HepG2 (cell line): ENCODE measurements around the gene TXNDC12. TPM values are rescaled to one million over a fixed set of nuclear protein-coding genes. Genes with fewer than 3 reads are reported as not detected.

Source experiments
- CEBPG ChIP-seq: IDR thresholded peaks from 2 replicates; pipeline ENCODE4 v1.6.1; 2016
- HNF4A ChIP-seq: sonication (generic); formaldehyde crosslinking; IDR thresholded peaks from 2 replicates; pipeline ENCODE4 v1.4.0; 2020; ENCODE audit warnings: missing genetic modification reagents
- IKZF1 ChIP-seq: fragments of 450-650 bp; IDR thresholded peaks from 2 replicates; pipeline ENCODE4 v1.7.1; 2016
- MTF1 ChIP-seq: sonication (generic); formaldehyde crosslinking; IDR thresholded peaks from 2 replicates; pipeline ENCODE4 v1.5.0; 2020; ENCODE audit warnings: missing genetic modification reagents
- NFKBIZ ChIP-seq: IDR thresholded peaks from 2 replicates; pipeline ENCODE4 v1.6.1; 2018; ENCODE audit warnings: missing genetic modification reagents, missing compliant biosample characterization
- NFYB ChIP-seq: sonication (generic); formaldehyde crosslinking; IDR thresholded peaks from 2 replicates; pipeline ENCODE4 v1.4.0; 2020; ENCODE audit warnings: missing genetic modification reagents
- RBAK ChIP-seq: sonication (generic); formaldehyde crosslinking; IDR thresholded peaks from 2 replicates; pipeline ENCODE4 v1.5.1; 2020; ENCODE audit warnings: mild to moderate bottlenecking, missing genetic modification reagents
- TOE1 ChIP-seq: sonication (generic); formaldehyde crosslinking; IDR thresholded peaks from 2 replicates; pipeline ENCODE4 v1.4.0; 2020; ENCODE audit warnings: mild to moderate bottlenecking, missing genetic modification reagents
- ZKSCAN5 ChIP-seq: sonication (generic); formaldehyde crosslinking; IDR thresholded peaks from 2 replicates; pipeline ENCODE4 v1.5.1; 2020; ENCODE audit warnings: mild to moderate bottlenecking, missing genetic modification reagents
- ZNF10 ChIP-seq: sonication (generic); formaldehyde crosslinking; IDR thresholded peaks from 2 replicates; pipeline ENCODE4 v1.4.0; 2020; ENCODE audit warnings: mild to moderate bottlenecking, low read depth, missing genetic modification reagents, borderline replicate concordance
- ZNF124 ChIP-seq: sonication (generic); formaldehyde crosslinking; IDR thresholded peaks from 2 replicates; pipeline ENCODE4 v1.4.0; 2020; ENCODE audit warnings: missing genetic modification reagents
- ZNF207 ChIP-seq: fragments of 450-650 bp; IDR thresholded peaks from 2 replicates; pipeline ENCODE4 v1.6.1; 2016; ENCODE audit warnings: antibody characterized with exemption, borderline replicate concordance
- ZNF260 ChIP-seq: sonication (generic); formaldehyde crosslinking; IDR thresholded peaks from 2 replicates; pipeline ENCODE4 v1.4.0; 2020; ENCODE audit warnings: missing genetic modification reagents, low read depth, mild to moderate bottlenecking, borderline replicate concordance
- ZNF530 ChIP-seq: sonication (generic); formaldehyde crosslinking; IDR thresholded peaks from 2 replicates; pipeline ENCODE4 v1.5.0; 2020; ENCODE audit warnings: low read depth, mild to moderate bottlenecking, missing genetic modification reagents
- ZNF564 ChIP-seq: sonication (generic); formaldehyde crosslinking; IDR thresholded peaks from 2 replicates; pipeline ENCODE4 v1.8.1; 2023; ENCODE audit warnings: mild to moderate bottlenecking, missing genetic modification reagents
- ZNF713 ChIP-seq: sonication (generic); formaldehyde crosslinking; IDR thresholded peaks from 2 replicates; pipeline ENCODE4 v1.4.0; 2020; ENCODE audit warnings: mild to moderate bottlenecking, missing genetic modification reagents
- polyA plus RNA-seq, 8 experiments: library from polyadenylated mRNA; depleted of rRNA in 3 of 8; stranded (reverse) in 7 of 8; unstranded in 1 of 8; fragments of >200 nt; fragmentation: Illumina TruSeq in 4 of 8; extraction: Trizol in 4 of 8; gene quantifications; 2 replicates each; pipeline versions ENCODE4 v1.2.1 to v1.2.3, GENCODE V29; 2011 to 2016; ENCODE audit warnings: low read depth in 4 of 8, missing spikeins in 1 of 8, mixed read lengths in 1 of 8; ENCODE audit not compliant: insufficient read depth in 1 of 8
- total RNA-seq, 5 experiments: library from RNA; depleted of rRNA; stranded (reverse); fragments of >200 nt; fragmentation: Illumina TruSeq; extraction: Trizol; gene quantifications; 2 replicates each; pipeline ENCODE4 v1.2.3, GENCODE V29; 2016; ENCODE audit warnings: low read depth in 1 of 5
- TF ChIP-seq, protein P1 (sequence below): sonication (generic); formaldehyde crosslinking; IDR thresholded peaks from 2 replicates; pipeline ENCODE4 v1.4.0; 2020; ENCODE audit warnings: missing genetic modification reagents, mild to moderate bottlenecking, borderline replicate concordance
- TF ChIP-seq, protein P2 (sequence below): sonication (generic); formaldehyde crosslinking; IDR thresholded peaks from 2 replicates; pipeline ENCODE4; 2020; ENCODE audit warnings: missing genetic modification reagents, mild to moderate bottlenecking, borderline replicate concordance
- TF ChIP-seq, protein P3 (sequence below): IDR thresholded peaks from 2 replicates; pipeline ENCODE4 v1.6.1; 2012; ENCODE audit warnings: low read depth, low read length, improper control_type of control experiment
- TF ChIP-seq, protein P4 (sequence below): IDR thresholded peaks from 2 replicates; pipeline ENCODE4 v1.6.1; 2016
- TF ChIP-seq, protein P5 (sequence below): IDR thresholded peaks from 2 replicates; pipeline ENCODE4 v1.6.1; 2016; ENCODE audit warnings: low read depth, missing genetic modification reagents, missing compliant biosample characterization

The TXNDC12 gene
- total and polyA plus RNA-seq, 2 of the 13 experiments (the other 11 are each of a cell fraction or from before 2014, with no cell fraction given), result 65.6 to 67.2 TPM

DNA sequence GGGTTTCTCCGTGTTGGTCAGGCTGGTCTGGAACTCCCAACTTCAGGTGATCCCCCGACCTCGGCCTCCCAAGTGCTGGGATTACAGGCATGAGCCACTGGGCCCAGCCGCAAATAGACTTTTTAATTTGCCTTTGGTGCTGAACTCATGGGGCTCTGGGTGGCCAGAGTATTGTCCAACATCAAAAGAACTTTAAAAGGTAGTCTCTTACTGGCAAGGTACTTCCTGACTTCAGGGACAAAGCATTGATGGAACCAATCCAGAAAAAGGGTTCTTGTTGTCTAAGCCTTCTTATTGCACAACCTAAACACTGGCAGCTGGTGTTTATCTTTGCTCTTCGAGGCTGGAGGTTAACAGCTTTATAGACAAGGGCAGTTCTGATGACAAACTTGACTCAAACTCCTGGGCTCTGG, 17.6 kb downstream of the TXNDC12 start (continued):
- TF ChIP-seq ZNF713 (CRISPR knock-in tag), result no peak
- TF ChIP-seq ZNF564 (CRISPR knock-in tag), result no peak
- no peak for TF ChIP-seq ZNF10 (CRISPR knock-in tag)
- TF ChIP-seq, protein P1, sequence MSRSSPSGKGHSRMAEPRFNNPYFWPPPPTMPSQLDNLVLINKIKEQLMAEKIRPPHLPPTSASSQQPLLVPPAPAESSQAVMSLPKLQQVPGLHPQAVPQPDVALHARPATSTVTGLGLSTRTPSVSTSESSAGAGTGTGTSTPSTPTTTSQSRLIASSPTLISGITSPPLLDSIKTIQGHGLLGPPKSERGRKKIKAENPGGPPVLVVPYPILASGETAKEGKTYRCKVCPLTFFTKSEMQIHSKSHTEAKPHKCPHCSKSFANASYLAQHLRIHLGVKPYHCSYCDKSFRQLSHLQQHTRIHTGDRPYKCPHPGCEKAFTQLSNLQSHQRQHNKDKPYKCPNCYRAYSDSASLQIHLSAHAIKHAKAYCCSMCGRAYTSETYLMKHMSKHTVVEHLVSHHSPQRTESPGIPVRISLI (CRISPR knock-in tag), result peak; percentile 77; the same call in 1 of the 2 replicates
- TF ChIP-seq ZNF124 (CRISPR knock-in tag), result peak; percentile 91
- no peak for TF ChIP-seq ZNF530 (CRISPR knock-in tag)
- peak; percentile 99 for TF ChIP-seq CEBPG (CRISPR knock-in tag)
- TF ChIP-seq, protein P2, sequence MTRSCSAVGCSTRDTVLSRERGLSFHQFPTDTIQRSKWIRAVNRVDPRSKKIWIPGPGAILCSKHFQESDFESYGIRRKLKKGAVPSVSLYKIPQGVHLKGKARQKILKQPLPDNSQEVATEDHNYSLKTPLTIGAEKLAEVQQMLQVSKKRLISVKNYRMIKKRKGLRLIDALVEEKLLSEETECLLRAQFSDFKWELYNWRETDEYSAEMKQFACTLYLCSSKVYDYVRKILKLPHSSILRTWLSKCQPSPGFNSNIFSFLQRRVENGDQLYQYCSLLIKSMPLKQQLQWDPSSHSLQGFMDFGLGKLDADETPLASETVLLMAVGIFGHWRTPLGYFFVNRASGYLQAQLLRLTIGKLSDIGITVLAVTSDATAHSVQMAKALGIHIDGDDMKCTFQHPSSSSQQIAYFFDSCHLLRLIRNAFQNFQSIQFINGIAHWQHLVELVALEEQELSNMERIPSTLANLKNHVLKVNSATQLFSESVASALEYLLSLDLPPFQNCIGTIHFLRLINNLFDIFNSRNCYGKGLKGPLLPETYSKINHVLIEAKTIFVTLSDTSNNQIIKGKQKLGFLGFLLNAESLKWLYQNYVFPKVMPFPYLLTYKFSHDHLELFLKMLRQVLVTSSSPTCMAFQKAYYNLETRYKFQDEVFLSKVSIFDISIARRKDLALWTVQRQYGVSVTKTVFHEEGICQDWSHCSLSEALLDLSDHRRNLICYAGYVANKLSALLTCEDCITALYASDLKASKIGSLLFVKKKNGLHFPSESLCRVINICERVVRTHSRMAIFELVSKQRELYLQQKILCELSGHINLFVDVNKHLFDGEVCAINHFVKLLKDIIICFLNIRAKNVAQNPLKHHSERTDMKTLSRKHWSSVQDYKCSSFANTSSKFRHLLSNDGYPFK (CRISPR knock-in tag), result no peak
- no peak for TF ChIP-seq ZKSCAN5 (CRISPR knock-in tag)
- TF ChIP-seq MTF1 (CRISPR knock-in tag), result no peak
- TF ChIP-seq, protein P3, sequence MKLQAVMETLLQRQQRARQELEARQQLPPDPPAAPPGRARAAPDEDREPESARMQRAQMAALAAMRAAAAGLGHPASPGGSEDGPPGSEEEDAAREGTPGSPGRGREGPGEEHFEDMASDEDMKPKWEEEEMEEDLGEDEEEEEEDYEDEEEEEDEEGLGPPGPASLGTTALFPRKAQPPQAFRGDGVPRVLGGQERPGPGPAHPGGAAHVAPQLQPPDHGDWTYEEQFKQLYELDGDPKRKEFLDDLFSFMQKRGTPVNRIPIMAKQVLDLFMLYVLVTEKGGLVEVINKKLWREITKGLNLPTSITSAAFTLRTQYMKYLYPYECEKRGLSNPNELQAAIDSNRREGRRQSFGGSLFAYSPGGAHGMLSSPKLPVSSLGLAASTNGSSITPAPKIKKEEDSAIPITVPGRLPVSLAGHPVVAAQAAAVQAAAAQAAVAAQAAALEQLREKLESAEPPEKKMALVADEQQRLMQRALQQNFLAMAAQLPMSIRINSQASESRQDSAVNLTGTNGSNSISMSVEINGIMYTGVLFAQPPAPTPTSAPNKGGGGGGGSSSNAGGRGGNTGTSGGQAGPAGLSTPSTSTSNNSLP, result no peak
- TF ChIP-seq ZNF207, result no peak
- TF ChIP-seq, protein P4, sequence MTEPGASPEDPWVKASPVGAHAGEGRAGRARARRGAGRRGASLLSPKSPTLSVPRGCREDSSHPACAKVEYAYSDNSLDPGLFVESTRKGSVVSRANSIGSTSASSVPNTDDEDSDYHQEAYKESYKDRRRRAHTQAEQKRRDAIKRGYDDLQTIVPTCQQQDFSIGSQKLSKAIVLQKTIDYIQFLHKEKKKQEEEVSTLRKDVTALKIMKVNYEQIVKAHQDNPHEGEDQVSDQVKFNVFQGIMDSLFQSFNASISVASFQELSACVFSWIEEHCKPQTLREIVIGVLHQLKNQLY, result peak; percentile 84
- no peak for TF ChIP-seq IKZF1
- no peak for TF ChIP-seq TOE1 (CRISPR knock-in tag)
- TF ChIP-seq ZNF260 (CRISPR knock-in tag), result no peak
- no peak for TF ChIP-seq RBAK (CRISPR knock-in tag)
- TF ChIP-seq, protein P5, sequence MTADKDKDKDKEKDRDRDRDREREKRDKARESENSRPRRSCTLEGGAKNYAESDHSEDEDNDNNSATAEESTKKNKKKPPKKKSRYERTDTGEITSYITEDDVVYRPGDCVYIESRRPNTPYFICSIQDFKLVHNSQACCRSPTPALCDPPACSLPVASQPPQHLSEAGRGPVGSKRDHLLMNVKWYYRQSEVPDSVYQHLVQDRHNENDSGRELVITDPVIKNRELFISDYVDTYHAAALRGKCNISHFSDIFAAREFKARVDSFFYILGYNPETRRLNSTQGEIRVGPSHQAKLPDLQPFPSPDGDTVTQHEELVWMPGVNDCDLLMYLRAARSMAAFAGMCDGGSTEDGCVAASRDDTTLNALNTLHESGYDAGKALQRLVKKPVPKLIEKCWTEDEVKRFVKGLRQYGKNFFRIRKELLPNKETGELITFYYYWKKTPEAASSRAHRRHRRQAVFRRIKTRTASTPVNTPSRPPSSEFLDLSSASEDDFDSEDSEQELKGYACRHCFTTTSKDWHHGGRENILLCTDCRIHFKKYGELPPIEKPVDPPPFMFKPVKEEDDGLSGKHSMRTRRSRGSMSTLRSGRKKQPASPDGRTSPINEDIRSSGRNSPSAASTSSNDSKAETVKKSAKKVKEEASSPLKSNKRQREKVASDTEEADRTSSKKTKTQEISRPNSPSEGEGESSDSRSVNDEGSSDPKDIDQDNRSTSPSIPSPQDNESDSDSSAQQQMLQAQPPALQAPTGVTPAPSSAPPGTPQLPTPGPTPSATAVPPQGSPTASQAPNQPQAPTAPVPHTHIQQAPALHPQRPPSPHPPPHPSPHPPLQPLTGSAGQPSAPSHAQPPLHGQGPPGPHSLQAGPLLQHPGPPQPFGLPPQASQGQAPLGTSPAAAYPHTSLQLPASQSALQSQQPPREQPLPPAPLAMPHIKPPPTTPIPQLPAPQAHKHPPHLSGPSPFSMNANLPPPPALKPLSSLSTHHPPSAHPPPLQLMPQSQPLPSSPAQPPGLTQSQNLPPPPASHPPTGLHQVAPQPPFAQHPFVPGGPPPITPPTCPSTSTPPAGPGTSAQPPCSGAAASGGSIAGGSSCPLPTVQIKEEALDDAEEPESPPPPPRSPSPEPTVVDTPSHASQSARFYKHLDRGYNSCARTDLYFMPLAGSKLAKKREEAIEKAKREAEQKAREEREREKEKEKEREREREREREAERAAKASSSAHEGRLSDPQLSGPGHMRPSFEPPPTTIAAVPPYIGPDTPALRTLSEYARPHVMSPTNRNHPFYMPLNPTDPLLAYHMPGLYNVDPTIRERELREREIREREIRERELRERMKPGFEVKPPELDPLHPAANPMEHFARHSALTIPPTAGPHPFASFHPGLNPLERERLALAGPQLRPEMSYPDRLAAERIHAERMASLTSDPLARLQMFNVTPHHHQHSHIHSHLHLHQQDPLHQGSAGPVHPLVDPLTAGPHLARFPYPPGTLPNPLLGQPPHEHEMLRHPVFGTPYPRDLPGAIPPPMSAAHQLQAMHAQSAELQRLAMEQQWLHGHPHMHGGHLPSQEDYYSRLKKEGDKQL, result peak; percentile 85
- peak; percentile 66 for TF ChIP-seq NFYB
- TF ChIP-seq HNF4A, result peak; percentile 82
- peak; percentile 92; the same call in 1 of the 2 replicates for TF ChIP-seq NFKBIZ (CRISPR knock-in tag)
